IPS DF 4.7 (cell line): ENCODE measurements around the gene ZNF761.
"Not testable (repeated sequence)": the region's sequence is repeated elsewhere in the genome, so short reads cannot be mapped to it uniquely, and the experiment has no call there.

Experiments used
- DNase-seq: peaks from one replicate; pipeline ENCODE4 v3.0.0-alpha.2; 2013; ENCODE audit warnings: low spot score; ENCODE audit errors: extremely low read depth

The ZNF761 gene

GRCh38 chr19:53460131-53460721, 28.4 kb downstream of the ZNF761 start:
- not testable (repeated sequence) for DNase-seq

- no peak for DNase-seq
Observed at GRCh38 chr19:53461866-53462265, 30.1 kb downstream of the ZNF761 start.

GRCh38 chr19:53462861-53463260, 31.1 kb downstream of the ZNF761 start:
- no peak for DNase-seq

GRCh38 chr19:53463263-53463662, 31.5 kb downstream of the ZNF761 start:
- no peak for DNase-seq

GRCh38 chr19:53466726-53467484, 35.1 kb downstream of the ZNF761 start:
- DNase-seq, result no peak

GRCh38 chr19:53467485-53468262, 35.9 kb downstream of the ZNF761 start, which contains the start of gene ZNF813:
Gene ZNF813 (plus strand): TSS chr19:53467733. CDS start chr19:53483823, 16,090 bp downstream.
- no peak for DNase-seq

GRCh38 chr19:53468628-53469027, 36.8 kb downstream of the ZNF761 start:
- DNase-seq, result not testable (repeated sequence)

- no peak for DNase-seq
Observed at GRCh38 chr19:53471916-53472315, 40.1 kb downstream of the ZNF761 start.

GRCh38 chr19:53474832-53475231, 43.0 kb downstream of the ZNF761 start:
- DNase-seq, result not testable (repeated sequence)

GRCh38 chr19:53475470-53475869, 43.7 kb downstream of the ZNF761 start:
- DNase-seq, result not testable (repeated sequence)

GRCh38 chr19:53483751-53484150, 52.0 kb downstream of the ZNF761 start:
- not testable (repeated sequence) for DNase-seq

- no peak for DNase-seq
Observed at GRCh38 chr19:53485046-53486004, 53.5 kb downstream of the ZNF761 start.

GRCh38 chr19:53492153-53492552, 60.4 kb downstream of the ZNF761 start:
- DNase-seq, result no peak

GRCh38 chr19:53497311-53498023, 65.7 kb downstream of the ZNF761 start:
- not testable (repeated sequence) for DNase-seq

- not testable (repeated sequence) for DNase-seq
Observed at GRCh38 chr19:53498024-53498395, 66.2 kb downstream of the ZNF761 start.

- DNase-seq, result not testable (repeated sequence)
Observed at GRCh38 chr19:53503151-53503550, 71.4 kb downstream of the ZNF761 start.

GRCh38 chr19:53503671-53504364, 72.0 kb downstream of the ZNF761 start:
- DNase-seq, result not testable (repeated sequence)

- not testable (repeated sequence) for DNase-seq
Observed at GRCh38 chr19:53504365-53504703, 72.5 kb downstream of the ZNF761 start.

- no peak for DNase-seq
Observed at GRCh38 chr19:53504885-53505284, 73.1 kb downstream of the ZNF761 start.

GRCh38 chr19:53506728-53507127, 74.9 kb downstream of the ZNF761 start:
- no peak for DNase-seq
